ENCODE measurements around the gene MYO1D. TPM values are rescaled to one million over a fixed set of nuclear protein-coding genes. Genes with fewer than 3 reads are reported as not detected.
"Not testable (repeated sequence)": the region's sequence is repeated elsewhere in the genome, so short reads cannot be mapped to it uniquely, and the experiment has no call there.

Gene MYO1D
- total and polyA plus RNA-seq, 2 experiments from 2014 or later = 34.3 to 43.7 TPM

GRCh38 chr17:32533296-32533695 lies 343.6 kb downstream of the MYO1D start:
- no peak for DNase-seq (ENCODE audit: low read depth in 1 of 2, low spot score in 1 of 2)
- Histone ChIP-seq H3K9me3 (ENCODE audit: low read depth) (no peaks in the 10 kb centered on the region), H3K4me1 (ENCODE audit: low read depth) (peaks cover 13% of the 10 kb centered on the region), H3K4me3 (no peak overlapping the region), H3K27me3 (no peaks in the 10 kb centered on the region), H3K36me3 (no peaks in the 10 kb centered on the region), H3K27ac (no peak overlapping the region)
- TF ChIP-seq CTCF (IDR thresholded peaks at IDR 0.05; ENCODE audit: low read depth, low read length) = no peak

GRCh38 chr17:32529604-32530003 lies 347.3 kb downstream of the MYO1D start:
- no peak for TF ChIP-seq CTCF (IDR thresholded peaks at IDR 0.05; ENCODE audit: low read depth, low read length)
- no peaks in the 10 kb centered on the region for H3K9me3 ChIP-seq (ENCODE audit: low read depth)
- no peaks in the 10 kb centered on the region for H3K36me3 ChIP-seq
- DNase-seq (ENCODE audit: low read depth in 1 of 2, low spot score in 1 of 2) = peak in 1 of 2 donors; percentile 34
- no peak overlapping the region for H3K27ac ChIP-seq
- H3K27me3 ChIP-seq = no peaks in the 10 kb centered on the region
- H3K4me1 ChIP-seq (ENCODE audit: low read depth) = peaks cover 16% of the 10 kb centered on the region
- no peak overlapping the region for H3K4me3 ChIP-seq

GRCh38 chr17:32528825-32529224 lies 348.1 kb downstream of the MYO1D start:
- no peak for DNase-seq (ENCODE audit: low read depth in 1 of 2, low spot score in 1 of 2)
- TF ChIP-seq CTCF (IDR thresholded peaks at IDR 0.05; ENCODE audit: low read depth, low read length) = no peak
- Histone ChIP-seq H3K4me1 (ENCODE audit: low read depth) (peaks cover 18% of the 10 kb centered on the region), H3K4me3 (no peak overlapping the region), H3K27me3 (no peaks in the 10 kb centered on the region), H3K9me3 (ENCODE audit: low read depth) (no peaks in the 10 kb centered on the region), H3K27ac (no peak overlapping the region), H3K36me3 (no peaks in the 10 kb centered on the region)

GRCh38 chr17:32527146-32527545 lies 349.8 kb downstream of the MYO1D start:
- TF ChIP-seq CTCF (IDR thresholded peaks at IDR 0.05; ENCODE audit: low read depth, low read length) = no peak
- no peaks in the 10 kb centered on the region for H3K36me3 ChIP-seq
- no peaks in the 10 kb centered on the region for H3K27me3 ChIP-seq
- no peak overlapping the region for H3K4me3 ChIP-seq
- no peaks in the 10 kb centered on the region for H3K9me3 ChIP-seq (ENCODE audit: low read depth)
- DNase-seq (ENCODE audit: low read depth in 1 of 2, low spot score in 1 of 2) = no peak
- no peak overlapping the region for H3K27ac ChIP-seq
- H3K4me1 ChIP-seq (ENCODE audit: low read depth) = peaks cover 24% of the 10 kb centered on the region

- DNase-seq (ENCODE audit: low read depth in 1 of 2, low spot score in 1 of 2) = peak; percentile 52 to 86
These were observed 351.8 kb downstream of the MYO1D start for GRCh38 chr17:32525122-32525521.

GRCh38 chr17:32524553-32524880 lies 352.4 kb downstream of the MYO1D start:
- peaks cover 35% of the 10 kb centered on the region for H3K4me1 ChIP-seq (ENCODE audit: low read depth)
- H3K27me3 ChIP-seq; H3K4me3 ChIP-seq; DNase-seq (ENCODE audit: low read depth in 1 of 2, low spot score in 1 of 2); H3K36me3 ChIP-seq; H3K9me3 ChIP-seq (ENCODE audit: low read depth): not testable (repeated sequence)
- peak overlapping the region; percentile 88 for H3K27ac ChIP-seq

More at GRCh38 chr17:32525122-32525521, 351.8 kb downstream of the MYO1D start:
- peaks cover 30% of the 10 kb centered on the region for H3K4me1 ChIP-seq (ENCODE audit: low read depth)
- TF ChIP-seq CTCF (IDR thresholded peaks at IDR 0.05; ENCODE audit: low read depth, low read length) = no peak
- H3K4me3 ChIP-seq = no peak overlapping the region
- H3K27me3 ChIP-seq = no peaks in the 10 kb centered on the region
- H3K9me3 ChIP-seq (ENCODE audit: low read depth) = no peaks in the 10 kb centered on the region
- peak overlapping the region; percentile 88 for H3K27ac ChIP-seq
- no peaks in the 10 kb centered on the region for H3K36me3 ChIP-seq
